K562 (cell line): Measurements from ENCODE around the gene IFT22. TPM values are rescaled to one million over a fixed set of nuclear protein-coding genes. Genes with fewer than 3 reads are reported as not detected.
A peak's percentile ranks its signal among the peaks of the same experiment; 100 is the strongest.

Source experiments
- ATAC-seq: fragments of 200-7000 bp; cut with Tn5 transposase; 3 replicates; pipeline ENCODE4 v1.9.1; 2020; ENCODE audit warnings: moderate library complexity
- BruUV-seq: library from RNA; stranded (reverse); fragments of 400-500 nt; replicated peaks from 2 replicates; lab custom pipeline; 2021; lab: Mats Ljungman, UMichigan
- CTCF ChIA-PET: fragments of 300-600 bp; formaldehyde crosslinking; extraction: SDS; loops from one replicate; lab custom pipeline; 2021; ENCODE audit warnings: low intra/inter-chr PET ratio; lab: Yijun Ruan, JAX
- POLR2A ChIA-PET: fragments of 300-600, 350-650 bp; sonication (Branson Sonifier 250); formaldehyde crosslinking; extraction: SDS; loops from one replicate; lab custom pipeline; 2021; ENCODE audit warnings: antibody characterized with exemption, inconsistent platforms; lab: Yijun Ruan, JAX
- DNase-seq, 4 experiments: peaks; one replicate each; pipeline versions ENCODE4 v3.0.0 to v3.0.0-alpha.2; 2011 to 2018; ENCODE audit warnings: low spot score in 3 of 4, mixed read lengths in 3 of 4; ENCODE audit errors: extremely low read depth in 1 of 4
- FAIRE-seq: peaks from 2 replicates; lab custom pipeline; 2011; peaks lifted over from hg19 to GRCh38; lab: Jason Lieb, UNC
- H2AFZ ChIP-seq: 2 replicates; pipeline ENCODE4 v1.6.0; 2011; ENCODE audit warnings: low read depth, low read length, control low read depth, inconsistent platforms
- H3K27ac ChIP-seq: fragments of 200-600 bp; 3 replicates; pipeline ENCODE4 v1.8.0; 2011; ENCODE audit warnings: low read depth, mild to moderate bottlenecking, control low read depth, inconsistent platforms, low read length, moderate library complexity, mixed read lengths; ENCODE audit errors: extremely low read depth
- H3K27me3 ChIP-seq, 2 experiments: fragments of 300-600 bp in 1 of 2; 2 replicates in 1 of 2; 3 replicates in 1 of 2; pipeline versions ENCODE4 v1.6.0 to v1.8.0; 2011; ENCODE audit warnings: inconsistent platforms in 2 of 2, low read length in 2 of 2, mild to moderate bottlenecking in 1 of 2, mixed read lengths in 1 of 2, moderate library complexity in 1 of 2; ENCODE audit not compliant: control insufficient read depth in 2 of 2, insufficient read depth in 2 of 2
- H3K36me3 ChIP-seq: fragments of 300-600 bp; 3 replicates; pipeline ENCODE4 v1.8.0; 2011; ENCODE audit warnings: mild to moderate bottlenecking, low read length, inconsistent platforms; ENCODE audit not compliant: control insufficient read depth, insufficient read depth
- H3K4me1 ChIP-seq, 2 experiments: fragments of 200-600 bp in 1 of 2; replicated peaks in 1 of 2; 2 replicates in 1 of 2; 3 replicates in 1 of 2; pipeline versions ENCODE4 v1.5.1 to v1.8.0; 2011; ENCODE audit warnings: inconsistent platforms in 2 of 2, low read length in 2 of 2, mild to moderate bottlenecking in 1 of 2, mixed read lengths in 1 of 2, moderate library complexity in 1 of 2; ENCODE audit not compliant: control insufficient read depth in 2 of 2, insufficient read depth in 2 of 2
- H3K4me2 ChIP-seq: 2 replicates; pipeline ENCODE4 v1.6.1; 2011; ENCODE audit warnings: low read length, control low read depth, inconsistent platforms, mixed read lengths; ENCODE audit not compliant: insufficient read depth
- H3K4me3 ChIP-seq: fragments of 200-600 bp; sonication (generic), shearing (Covaris generic); 2 replicates; pipeline ENCODE4 v1.5.1; 2016; ENCODE audit warnings: control low read depth, inconsistent platforms
- H3K79me2 ChIP-seq: fragments of 200-600 bp; 3 replicates; pipeline ENCODE4 v1.8.0; 2011; ENCODE audit warnings: low read length, inconsistent platforms; ENCODE audit not compliant: control insufficient read depth, insufficient read depth
- H3K9ac ChIP-seq, 2 experiments: 2 replicates each; pipeline versions ENCODE4 v1.6.0 to v1.6.1; 2011; ENCODE audit warnings: low read depth in 2 of 2, low read length in 2 of 2, control low read depth in 1 of 2, inconsistent platforms in 1 of 2, mild to moderate bottlenecking in 1 of 2, mixed read lengths in 1 of 2; ENCODE audit not compliant: insufficient read depth in 1 of 2
- H3K9me1 ChIP-seq: one replicate; pipeline ENCODE4 v1.6.0; 2011; ENCODE audit warnings: inconsistent platforms, mild to moderate bottlenecking, low read length, moderate library complexity; ENCODE audit not compliant: control insufficient read depth, insufficient read depth
- H3K9me3 ChIP-seq: replicated peaks from 2 replicates; pipeline ENCODE4 v1.5.1; 2011; ENCODE audit warnings: low read depth, low read length, inconsistent platforms; ENCODE audit not compliant: control insufficient read depth, insufficient read depth
- H4K20me1 ChIP-seq: replicated peaks from 2 replicates; pipeline ENCODE4 v1.6.1; 2011; ENCODE audit warnings: low read length, inconsistent platforms, mixed read lengths; ENCODE audit not compliant: control insufficient read depth, insufficient read depth
- CBFA2T3 ChIP-seq: fragments of 450-650 bp; IDR thresholded peaks from 2 replicates; pipeline ENCODE4 v1.6.1; 2017
- EGR1 ChIP-seq: fragments of 450-650 bp; conservative IDR thresholded peaks from 2 replicates; pipeline ENCODE4 v1.6.1; 2017; ENCODE audit warnings: mild to moderate bottlenecking
- ILK ChIP-seq: fragments of 450-650 bp; IDR thresholded peaks from 2 replicates; pipeline ENCODE4 v1.6.1; 2016; ENCODE audit warnings: missing genetic modification characterization, low read depth, mild to moderate bottlenecking, missing compliant biosample characterization, moderate library complexity, borderline replicate concordance
- IRF2 ChIP-seq: sonication (generic); formaldehyde crosslinking; IDR thresholded peaks from 2 replicates; pipeline ENCODE4 v1.8.1; 2022; ENCODE audit warnings: mild to moderate bottlenecking, missing genetic modification reagents
- NFE2L1 ChIP-seq: fragments of 450-650 bp; IDR thresholded peaks from 2 replicates; pipeline ENCODE4 v1.6.1; 2016; ENCODE audit warnings: missing genetic modification characterization, low read depth, mild to moderate bottlenecking, missing compliant biosample characterization, moderate library complexity, borderline replicate concordance
- PHB ChIP-seq: fragments of 250-450 bp; sonication (Bioruptor Pico); IDR thresholded peaks from 2 replicates; pipeline ENCODE4 v1.5.0; 2021
- RAD21 ChIP-seq, 2 experiments: fragments of 250-450 bp in 1 of 2; fragments of 450-650 bp in 1 of 2; sonication (Bioruptor Pico) in 1 of 2; formaldehyde crosslinking in 1 of 2; IDR thresholded peaks in 1 of 2; conservative IDR thresholded peaks in 1 of 2; 2 replicates each; pipeline versions ENCODE4 v1.4.0 to v1.8.0; 2020 to 2022; ENCODE audit warnings: mild to moderate bottlenecking in 2 of 2, moderate library complexity in 1 of 2
- ZNF134 ChIP-seq: fragments of 250-450 bp; sonication (Bioruptor Pico); conservative IDR thresholded peaks from 2 replicates; pipeline ENCODE4 v1.4.0; 2020
- ZNF311 ChIP-seq: fragments of 250-450 bp; sonication (Bioruptor Pico); IDR thresholded peaks from 2 replicates; pipeline ENCODE4 v1.4.0; 2020; ENCODE audit warnings: mild to moderate bottlenecking, moderate library complexity
- ZNF778 ChIP-seq: fragments of 450-650 bp; formaldehyde crosslinking; IDR thresholded peaks from 2 replicates; pipeline ENCODE4 v1.4.0; 2020; ENCODE audit warnings: mild to moderate bottlenecking, moderate library complexity
- WGBS: fragments of 100-300 bp; shearing (Covaris generic); methylation state at CpG from one replicate; pipeline ENCODE4 v1.1.6; 2016; ENCODE audit warnings: low coverage, mixed read lengths; ENCODE audit not compliant: insufficient coverage; ENCODE audit errors: missing lambda C conversion rate; 5-methylcytosine and 5-hydroxymethylcytosine counted together
- in situ Hi-C: fragments of 300-500 bp; cut with MboI; formaldehyde crosslinking; loops from 4 replicates; pipeline ENCODE4 v1.15.0; 2018; ENCODE audit warnings: inconsistent platforms, mixed read lengths
- intact Hi-C: fragments of 100-400 bp; cut with micrococcal nuclease; formaldehyde crosslinking; loops from 2 replicates; pipeline ENCODE4 v1.14.2; 2022
- polyA plus RNA-seq, 8 experiments: library from polyadenylated mRNA; depleted of rRNA in 4 of 8; stranded (reverse) in 5 of 8; unstranded in 3 of 8; fragments of >200 nt; fragmentation: Nextera tagmentation in 2 of 8; fragmentation: Illumina TruSeq in 1 of 8; extraction: Ambion mirVana in 2 of 8; extraction: Trizol in 1 of 8; gene quantifications; 2 replicates each; pipeline versions ENCODE4 v1.2.1 to v1.2.3, GENCODE V29; 2011 to 2014; ENCODE audit warnings: inconsistent platforms in 1 of 8, missing spikeins in 1 of 8
- total RNA-seq, 7 experiments: library from RNA; depleted of rRNA in 6 of 7; stranded (reverse); fragments of >200 nt in 6 of 7; fragmentation: Illumina TruSeq in 2 of 7; extraction: Trizol in 2 of 7; gene quantifications; 2 replicates each; pipeline versions ENCODE4 v1.2.1 to v1.2.3, GENCODE V29; 2011 to 2021; ENCODE audit warnings: low replicate concordance in 1 of 7
- TF ChIP-seq, protein P1 (sequence below): fragments of 450-650 bp; formaldehyde crosslinking; IDR thresholded peaks from 2 replicates; pipeline ENCODE4 v1.4.0; 2020; ENCODE audit warnings: mild to moderate bottlenecking, mixed read lengths
- TF ChIP-seq, protein P2 (sequence below), 2 experiments: fragments of 450-650 bp; conservative IDR thresholded peaks; 2 replicates each; pipeline ENCODE4 v1.6.1; 2017; ENCODE audit warnings: mild to moderate bottlenecking in 2 of 2, moderate library complexity in 2 of 2

IFT22 gene
- total and polyA plus RNA-seq, 9 of the 15 experiments (the other 6 are each of a cell fraction or from before 2014, with no cell fraction given) = 6.3 to 18.2 (median 7.7) TPM

DNA sequence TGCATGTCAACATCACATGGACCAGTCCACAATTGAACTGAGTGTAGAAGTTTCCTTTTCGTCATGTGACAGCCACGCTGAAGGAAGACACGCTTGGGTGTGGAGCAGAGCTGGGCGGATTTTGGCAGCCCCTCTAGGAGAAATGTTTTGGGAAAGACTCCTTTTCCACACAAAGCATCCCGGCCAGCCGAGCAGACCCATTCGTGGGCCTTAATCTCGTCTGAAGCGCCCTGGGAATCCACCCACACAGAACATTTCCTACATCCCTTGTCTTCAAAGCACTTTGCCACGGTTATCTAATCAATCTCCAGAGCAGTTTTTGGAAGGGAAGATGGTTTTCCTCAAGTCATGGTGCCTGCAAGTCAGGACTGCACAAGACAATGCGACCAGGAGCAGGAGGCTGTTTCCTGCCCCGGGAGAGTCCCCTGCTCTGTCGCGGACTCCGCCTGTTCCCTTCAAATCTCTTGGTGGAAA, 8.4 kb upstream of the IFT22 start:
- in situ Hi-C loops = no loop called here
- 5% methylated on average over 15 of the region's 15 CpGs for WGBS
- intact Hi-C loops = no loop called here
- Histone ChIP-seq H3K4me1 (no peaks in the 10 kb centered on the region), H4K20me1 (no peaks in the 10 kb centered on the region), H2AFZ (no peak overlapping the region), H3K9ac (no peak overlapping the region), H3K9me1 (no peaks in the 10 kb centered on the region), H3K27ac (no peak overlapping the region), H3K79me2 (no peaks in the 10 kb centered on the region), H3K36me3 (no peaks in the 10 kb centered on the region), H3K27me3 (peaks cover 24 to 46% of the 10 kb centered on the region in 2 experiments), H3K4me2 (no peak overlapping the region), H3K4me3 (no peak overlapping the region), H3K9me3 (no peaks in the 10 kb centered on the region)
- no TSS peak for BruUV-seq
- TF ChIP-seq RAD21 (CRISPR knock-in tag; conservative IDR thresholded peaks at IDR 0.05 in 1 of 2, IDR thresholded peaks at IDR 0.05 in 1 of 2) = no peak
- TF ChIP-seq, protein P1, sequence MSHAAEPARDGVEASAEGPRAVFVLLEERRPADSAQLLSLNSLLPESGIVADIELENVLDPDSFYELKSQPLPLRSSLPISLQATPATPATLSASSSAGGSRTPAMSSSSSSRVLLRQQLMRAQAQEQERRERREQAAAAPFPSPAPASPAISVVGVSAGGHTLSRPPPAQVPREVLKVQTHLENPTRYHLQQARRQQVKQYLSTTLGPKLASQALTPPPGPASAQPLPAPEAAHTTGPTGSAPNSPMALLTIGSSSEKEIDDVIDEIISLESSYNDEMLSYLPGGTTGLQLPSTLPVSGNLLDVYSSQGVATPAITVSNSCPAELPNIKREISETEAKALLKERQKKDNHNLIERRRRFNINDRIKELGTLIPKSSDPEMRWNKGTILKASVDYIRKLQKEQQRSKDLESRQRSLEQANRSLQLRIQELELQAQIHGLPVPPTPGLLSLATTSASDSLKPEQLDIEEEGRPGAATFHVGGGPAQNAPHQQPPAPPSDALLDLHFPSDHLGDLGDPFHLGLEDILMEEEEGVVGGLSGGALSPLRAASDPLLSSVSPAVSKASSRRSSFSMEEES (CRISPR knock-in tag) = peak; percentile 28; the same call in 1 of the 2 replicates
- no peak for TF ChIP-seq IRF2
- TF ChIP-seq CBFA2T3 = no peak
- no peak for TF ChIP-seq ZNF134 (CRISPR knock-in tag)
- no peak for TF ChIP-seq ILK
- TF ChIP-seq EGR1 = peak; percentile 26; the same call in 1 of the 2 replicates
- TF ChIP-seq, protein P2, sequence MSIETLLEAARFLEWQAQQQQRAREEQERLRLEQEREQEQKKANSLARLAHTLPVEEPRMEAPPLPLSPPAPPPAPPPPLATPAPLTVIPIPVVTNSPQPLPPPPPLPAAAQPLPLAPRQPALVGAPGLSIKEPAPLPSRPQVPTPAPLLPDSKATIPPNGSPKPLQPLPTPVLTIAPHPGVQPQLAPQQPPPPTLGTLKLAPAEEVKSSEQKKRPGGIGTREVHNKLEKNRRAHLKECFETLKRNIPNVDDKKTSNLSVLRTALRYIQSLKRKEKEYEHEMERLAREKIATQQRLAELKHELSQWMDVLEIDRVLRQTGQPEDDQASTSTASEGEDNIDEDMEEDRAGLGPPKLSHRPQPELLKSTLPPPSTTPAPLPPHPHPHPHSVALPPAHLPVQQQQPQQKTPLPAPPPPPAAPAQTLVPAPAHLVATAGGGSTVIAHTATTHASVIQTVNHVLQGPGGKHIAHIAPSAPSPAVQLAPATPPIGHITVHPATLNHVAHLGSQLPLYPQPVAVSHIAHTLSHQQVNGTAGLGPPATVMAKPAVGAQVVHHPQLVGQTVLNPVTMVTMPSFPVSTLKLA (conservative IDR thresholded peaks at IDR 0.05) = no peak
- no peak for TF ChIP-seq NFE2L1 (tag)
- no peak for TF ChIP-seq PHB (CRISPR knock-in tag)
- no peak for TF ChIP-seq ZNF311 (CRISPR knock-in tag)
- TF ChIP-seq ZNF778 = no peak
- ATAC-seq (no peak; the same call in 2 of the 3 replicates), DNase-seq (no peak), FAIRE-seq (no peak)
- ChIA-PET POLR2A (interaction anchor here (0.5 kb wide), 1 partner anchor 71 kb away, joined by 3 read pairs; no protein-coding TSS in a partner anchor), CTCF (no interaction called here)
